K562 (cell line): Measurements from ENCODE around the gene FDX2. TPM values are rescaled to one million over a fixed set of nuclear protein-coding genes. Genes with fewer than 3 reads are reported as not detected.

ENCODE experiments used
- AFF4 ChIP-seq: sonication (generic); formaldehyde crosslinking; IDR thresholded peaks from 2 replicates; pipeline ENCODE4 v1.8.0; 2023; ENCODE audit warnings: mild to moderate bottlenecking, missing genetic modification reagents
- BCOR ChIP-seq: fragments of 450-650 bp; IDR thresholded peaks from 2 replicates; pipeline ENCODE4 v1.6.1; 2016
- DMBX1 ChIP-seq: fragments of 250-450 bp; sonication (Bioruptor Pico); IDR thresholded peaks from 2 replicates; pipeline ENCODE4 v1.8.0; 2022; ENCODE audit warnings: inconsistent platforms, mild to moderate bottlenecking, moderate library complexity, borderline replicate concordance
- E2F4 ChIP-seq: sonication (generic); formaldehyde crosslinking; IDR thresholded peaks from 2 replicates; pipeline ENCODE4 v1.8.0; 2022; ENCODE audit warnings: mild to moderate bottlenecking, low read depth, missing genetic modification reagents
- ETV5 ChIP-seq: sonication (generic); formaldehyde crosslinking; IDR thresholded peaks from 2 replicates; pipeline ENCODE4 v1.4.0; 2020; ENCODE audit warnings: low read depth, mild to moderate bottlenecking, missing genetic modification reagents
- FOS ChIP-seq: IDR thresholded peaks from 3 replicates; pipeline ENCODE4 v1.6.1; 2011; ENCODE audit not compliant: insufficient read length; ENCODE audit errors: extremely low read depth
- GTF2F1 ChIP-seq: IDR thresholded peaks from 2 replicates; pipeline ENCODE4 v1.6.1; 2011; ENCODE audit warnings: low read depth, low read length, improper control_type of control experiment
- HMGXB4 ChIP-seq: sonication (generic); formaldehyde crosslinking; IDR thresholded peaks from 2 replicates; pipeline ENCODE4 v1.8.1; 2023; ENCODE audit warnings: mild to moderate bottlenecking, missing genetic modification reagents
- MTA3 ChIP-seq: fragments of 450-650 bp; formaldehyde crosslinking; IDR thresholded peaks from 2 replicates; pipeline ENCODE4 v1.6.1; 2017; ENCODE audit warnings: mild to moderate bottlenecking, borderline replicate concordance
- NFIX ChIP-seq: fragments of 250-450 bp; sonication (Bioruptor Pico); IDR thresholded peaks from 2 replicates; pipeline ENCODE4 v1.4.0; 2020; ENCODE audit warnings: low read depth, mild to moderate bottlenecking, moderate library complexity
- RBFOX2 ChIP-seq: fragments of 200-400 bp; formaldehyde crosslinking; IDR thresholded peaks from 2 replicates; pipeline ENCODE4 v1.6.1; 2017; ENCODE audit warnings: low read depth, mild to moderate bottlenecking, low read length, moderate library complexity
- RFX5 ChIP-seq: IDR thresholded peaks from 2 replicates; pipeline ENCODE4 v1.6.1; 2011; ENCODE audit warnings: low read depth, mild to moderate bottlenecking, improper control_type of control experiment, low read length
- SMARCA5 ChIP-seq: fragments of 450-650 bp; IDR thresholded peaks from 2 replicates; pipeline ENCODE4 v1.6.1; 2016
- YBX1 ChIP-seq: fragments of 450-650 bp; IDR thresholded peaks from 2 replicates; pipeline ENCODE4 v1.7.1; 2016; ENCODE audit warnings: mild to moderate bottlenecking
- ZBTB43 ChIP-seq: sonication (generic); formaldehyde crosslinking; IDR thresholded peaks from 2 replicates; pipeline ENCODE4 v1.8.0; 2023; ENCODE audit warnings: mild to moderate bottlenecking, missing genetic modification reagents
- ZNF263 ChIP-seq: sonication (generic); formaldehyde crosslinking; IDR thresholded peaks from 2 replicates; pipeline ENCODE4 v1.8.0; 2022; ENCODE audit warnings: mild to moderate bottlenecking, missing genetic modification reagents, borderline replicate concordance
- ZNF583 ChIP-seq: fragments of 250-450 bp; sonication (Bioruptor Pico); IDR thresholded peaks from 2 replicates; pipeline ENCODE4 v1.4.0; 2020
- ZSCAN32 ChIP-seq: fragments of 450-650 bp; formaldehyde crosslinking; IDR thresholded peaks from 2 replicates; pipeline ENCODE4 v1.4.0; 2020; ENCODE audit warnings: mild to moderate bottlenecking, moderate library complexity
- polyA plus RNA-seq, 8 experiments: library from polyadenylated mRNA; depleted of rRNA in 4 of 8; stranded (reverse) in 5 of 8; unstranded in 3 of 8; fragments of >200 nt; fragmentation: Nextera tagmentation in 2 of 8; fragmentation: Illumina TruSeq in 1 of 8; extraction: Ambion mirVana in 2 of 8; extraction: Trizol in 1 of 8; gene quantifications; 2 replicates each; pipeline versions ENCODE4 v1.2.1 to v1.2.3, GENCODE V29; 2011 to 2014; ENCODE audit warnings: inconsistent platforms in 1 of 8, missing spikeins in 1 of 8
- total RNA-seq, 7 experiments: library from RNA; depleted of rRNA in 6 of 7; stranded (reverse); fragments of >200 nt in 6 of 7; fragmentation: Illumina TruSeq in 2 of 7; extraction: Trizol in 2 of 7; gene quantifications; 2 replicates each; pipeline versions ENCODE4 v1.2.1 to v1.2.3, GENCODE V29; 2011 to 2021; ENCODE audit warnings: low replicate concordance in 1 of 7

FDX2 gene
- total and polyA plus RNA-seq, 9 of the 15 experiments (the other 6 are each of a cell fraction or from before 2014, with no cell fraction given): 2.5 to 49.8 (median 29.7) TPM

GRCh38 chr19:10270616-10271394 lies 45.0 kb downstream of the FDX2 start, which contains the start of gene ICAM1 (continued):
- TF ChIP-seq HMGXB4 (CRISPR knock-in tag) (no peak), YBX1 (no peak), MTA3 (peak; percentile 85; the same call in 1 of the 2 replicates), DMBX1 (CRISPR knock-in tag) (peak; percentile 6; the same call in 1 of the 2 replicates), SMARCA5 (peak; percentile 79), RFX5 (no peak), NFIX (CRISPR knock-in tag) (no peak), ZNF263 (CRISPR knock-in tag) (peak; percentile 51; the same call in 1 of the 2 replicates), BCOR (peak; percentile 91), ETV5 (peak; percentile 93), RBFOX2 (peak; percentile 90), E2F4 (CRISPR knock-in tag) (no peak), ZNF583 (CRISPR knock-in tag) (no peak), GTF2F1 (no peak; the same call in 1 of the 2 replicates), ZSCAN32 (CRISPR knock-in tag) (no peak), AFF4 (0 out of 2 replicates have a peak, but pooled peaks have one; percentile 29), ZBTB43 (CRISPR knock-in tag) (no peak), FOS (no peak)
